HG02981 (cell line): ENCODE data around the gene PTDSS2.

Experiments used
- ATAC-seq: cut with Tn5 transposase; IDR thresholded peaks from one replicate; pipeline ENCODE4 v1.9.1; 2021; ENCODE audit warnings: mild to moderate bottlenecking, moderate library complexity; ENCODE audit not compliant: unreplicated experiment

Gene PTDSS2

GRCh38 chr11:488579-488978 is 38.5 kb downstream of the PTDSS2 start:
- ATAC-seq, result no peak

GRCh38 chr11:488992-489391 is 38.9 kb downstream of the PTDSS2 start:
- no peak for ATAC-seq

GRCh38 chr11:489610-490185 is 39.6 kb downstream of the PTDSS2 start:
- ATAC-seq, result no peak

DNA sequence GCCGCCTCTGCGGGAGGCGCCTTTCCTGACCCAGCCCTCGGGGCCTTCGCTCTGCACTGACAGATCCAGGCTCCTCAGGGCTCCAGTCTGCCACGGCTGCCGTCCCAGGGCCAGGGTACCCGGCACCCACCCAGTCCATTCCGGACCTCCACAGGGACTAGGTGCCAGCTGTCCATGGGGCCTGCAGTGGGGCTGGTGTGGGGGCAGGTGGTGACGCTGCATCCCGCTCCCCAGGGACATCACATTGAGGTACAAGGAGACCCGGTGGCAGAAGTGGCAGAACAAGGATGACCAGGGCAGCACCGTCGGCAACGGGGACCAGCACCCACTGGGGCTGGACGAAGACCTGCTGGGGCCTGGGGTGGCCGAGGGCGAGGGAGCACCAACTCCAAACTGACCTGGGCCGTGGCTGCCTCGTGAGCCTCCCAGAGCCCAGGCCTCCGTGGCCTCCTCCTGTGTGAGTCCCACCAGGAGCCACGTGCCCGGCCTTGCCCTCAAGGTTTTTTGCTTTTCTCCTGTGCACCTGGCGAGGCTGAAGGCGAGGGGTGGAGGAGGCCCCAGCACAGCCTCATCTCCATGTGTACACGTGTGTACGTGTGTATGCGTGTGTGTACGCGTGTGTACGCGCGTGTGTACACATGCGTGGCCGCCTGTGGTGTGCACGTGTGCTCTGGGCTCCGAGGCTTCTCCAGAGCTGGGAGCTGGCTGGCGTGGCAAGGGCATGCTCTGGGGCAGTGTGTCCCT is 40.3 kb downstream of the PTDSS2 start:
- no peak for ATAC-seq

DNA sequence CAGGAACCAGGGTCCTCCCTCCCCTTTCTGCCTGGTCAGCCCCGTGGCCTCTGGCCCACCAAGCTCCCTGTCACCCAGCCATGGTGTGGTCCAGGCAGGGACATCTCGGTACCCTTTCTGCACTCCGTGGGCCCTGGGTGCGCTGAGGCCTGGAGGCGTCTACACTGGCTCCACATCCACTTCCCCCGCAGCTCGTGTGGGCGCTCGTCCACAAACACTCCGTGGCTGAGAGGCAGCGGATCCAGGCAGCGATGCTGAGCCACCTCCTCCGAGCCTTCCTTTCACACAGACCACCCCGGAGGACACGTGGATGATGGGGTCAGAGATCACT is 40.8 kb downstream of the PTDSS2 start:
- ATAC-seq, result no peak

DNA sequence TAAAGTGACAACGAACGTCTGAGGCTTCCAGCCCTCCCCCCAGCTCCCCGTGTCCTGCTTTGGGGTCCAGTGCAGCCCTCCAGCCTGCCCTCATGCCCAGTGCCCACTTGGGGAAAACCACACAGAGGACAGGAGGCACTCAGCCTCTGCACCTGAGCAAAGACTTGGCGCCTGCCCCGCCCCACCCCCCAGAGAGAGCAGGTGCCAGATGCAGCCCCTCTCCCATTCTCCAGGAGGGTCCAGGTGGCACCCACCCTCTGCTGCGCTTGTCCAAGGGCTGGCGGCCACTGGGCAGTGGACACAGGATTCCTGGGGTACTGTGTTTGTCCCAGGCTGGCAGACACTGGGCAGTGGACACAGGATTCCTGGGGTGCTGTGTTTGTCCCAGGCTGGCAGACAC is 41.3 kb downstream of the PTDSS2 start:
- ATAC-seq, result no peak

DNA sequence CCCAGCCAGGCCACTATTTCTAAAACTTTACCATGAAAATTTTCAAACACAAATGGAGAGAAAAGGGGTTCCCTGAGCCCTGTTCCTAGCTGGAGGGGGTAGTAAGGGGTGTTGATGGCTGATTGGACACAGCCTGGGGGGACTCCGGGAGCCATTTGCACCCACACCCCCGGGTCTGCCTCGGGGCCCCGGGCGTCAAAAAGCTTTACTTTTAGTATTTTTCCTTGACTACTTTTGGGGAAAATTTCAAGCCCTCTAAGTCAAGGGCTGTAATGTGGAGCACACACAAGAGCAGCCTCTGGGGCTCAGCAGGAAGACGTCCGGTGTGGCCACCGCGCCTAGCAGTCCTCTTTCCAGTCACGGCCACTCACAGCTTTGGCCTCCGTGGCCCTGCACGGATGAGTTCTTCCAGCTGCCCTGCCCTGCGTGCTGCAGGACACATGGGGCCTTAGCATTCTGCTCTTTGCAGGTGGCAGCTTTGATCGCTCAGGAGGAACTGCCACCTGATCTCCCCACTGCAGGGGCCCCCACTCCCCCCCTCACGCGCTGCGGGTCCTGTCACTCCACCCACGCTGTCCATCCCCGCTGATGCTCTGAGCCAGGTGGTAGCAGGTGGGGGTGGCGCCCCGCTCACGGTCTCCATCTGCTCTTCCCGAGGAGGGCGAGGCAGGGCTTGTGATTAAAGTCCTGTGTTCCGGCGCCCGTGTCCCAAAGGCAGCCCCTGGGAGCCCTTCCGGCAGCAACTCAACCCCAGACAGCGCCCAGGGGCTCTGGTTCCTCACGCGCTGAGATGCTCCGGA is 42.5 kb downstream of the PTDSS2 start:
- ATAC-seq, result no peak

DNA sequence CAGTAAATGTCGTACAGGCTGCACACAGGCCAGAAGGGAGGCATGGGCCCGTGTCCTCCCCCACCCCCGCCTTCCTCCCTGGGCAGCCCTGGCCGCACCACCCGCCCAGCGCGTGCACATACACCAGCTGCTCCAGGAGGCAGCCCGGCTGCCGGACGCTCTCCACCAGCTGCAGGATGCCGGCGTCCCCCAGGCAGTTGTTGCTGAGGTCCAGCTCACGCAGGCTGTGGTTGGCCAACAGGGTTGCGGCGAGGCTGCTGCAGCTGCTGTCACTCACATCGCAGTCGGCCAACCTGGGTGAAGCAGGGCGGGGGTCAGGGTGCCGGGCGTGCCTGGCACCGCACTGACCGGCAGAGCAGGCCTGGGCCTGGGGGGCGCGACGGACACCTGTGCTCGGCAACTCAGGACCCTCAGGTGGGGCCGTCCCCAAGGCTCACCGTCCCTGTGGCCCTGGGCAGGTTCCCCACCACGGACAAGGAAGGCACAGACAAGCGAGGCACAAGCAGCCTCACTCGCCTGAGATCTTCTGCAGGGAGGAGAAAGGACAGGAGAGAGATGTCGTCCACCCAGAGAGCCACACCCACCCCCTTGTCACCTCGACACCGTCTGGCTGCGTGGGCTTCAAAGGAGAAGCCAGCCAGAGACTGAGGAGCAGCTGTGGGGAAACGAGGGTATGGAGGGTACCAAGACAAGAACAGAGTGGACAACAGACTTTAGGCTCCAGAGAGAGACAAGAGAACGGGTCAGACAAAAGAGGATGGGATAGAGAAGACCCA is 44.9 kb downstream of the PTDSS2 start:
- no peak for ATAC-seq

GRCh38 chr11:495537-495931 is 45.5 kb downstream of the PTDSS2 start:
- no peak for ATAC-seq

- ATAC-seq, result no peak
Measured at GRCh38 chr11:496834-497564, 46.9 kb downstream of the PTDSS2 start.

- no peak for ATAC-seq
Measured at GRCh38 chr11:497565-498296, 47.7 kb downstream of the PTDSS2 start.

DNA sequence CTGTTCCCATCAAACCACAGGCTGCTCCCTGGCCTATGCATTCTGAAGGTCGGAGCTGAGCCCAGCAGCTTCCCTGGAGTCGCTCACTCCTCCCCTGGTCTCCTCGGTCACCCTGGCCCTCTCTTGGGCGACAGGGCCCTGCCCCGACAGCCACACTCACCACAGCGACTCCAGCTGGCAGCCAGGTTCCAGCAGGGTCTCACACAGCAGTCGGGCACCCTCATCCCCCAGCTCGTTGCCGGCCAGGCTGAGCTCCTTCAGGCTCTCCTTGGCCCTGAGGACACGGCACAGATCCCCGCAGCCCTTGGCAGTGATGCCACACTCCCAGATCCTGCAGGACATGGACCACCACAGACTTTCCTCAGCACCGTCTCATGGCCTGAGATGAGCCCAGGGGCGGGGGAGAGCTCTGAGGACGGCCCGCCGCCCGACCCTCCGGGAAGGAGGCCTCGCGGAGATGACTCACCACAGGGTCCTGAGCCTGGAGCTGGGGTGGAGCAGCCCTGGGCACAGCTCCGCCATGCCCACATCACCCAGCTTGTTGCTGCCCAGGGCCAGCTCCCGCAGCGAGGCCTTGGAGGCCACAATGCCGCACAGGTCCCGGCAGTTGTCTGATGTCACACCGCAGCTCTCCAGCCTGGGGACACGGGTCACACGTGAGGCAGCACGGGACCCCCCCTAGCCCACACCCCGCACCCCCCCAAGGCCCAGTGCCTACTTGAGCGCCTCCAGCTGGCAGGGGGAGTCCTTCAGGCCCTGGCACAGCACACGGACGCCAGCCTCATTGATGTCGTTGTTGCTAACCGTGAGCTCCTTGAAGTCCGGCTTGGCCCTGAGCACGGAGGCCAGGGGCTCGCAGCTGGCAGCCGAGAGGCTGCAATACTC is 48.5 kb downstream of the PTDSS2 start:
- ATAC-seq, result no peak

- ATAC-seq, result no peak
Measured at GRCh38 chr11:499201-500076, 49.4 kb downstream of the PTDSS2 start.

DNA sequence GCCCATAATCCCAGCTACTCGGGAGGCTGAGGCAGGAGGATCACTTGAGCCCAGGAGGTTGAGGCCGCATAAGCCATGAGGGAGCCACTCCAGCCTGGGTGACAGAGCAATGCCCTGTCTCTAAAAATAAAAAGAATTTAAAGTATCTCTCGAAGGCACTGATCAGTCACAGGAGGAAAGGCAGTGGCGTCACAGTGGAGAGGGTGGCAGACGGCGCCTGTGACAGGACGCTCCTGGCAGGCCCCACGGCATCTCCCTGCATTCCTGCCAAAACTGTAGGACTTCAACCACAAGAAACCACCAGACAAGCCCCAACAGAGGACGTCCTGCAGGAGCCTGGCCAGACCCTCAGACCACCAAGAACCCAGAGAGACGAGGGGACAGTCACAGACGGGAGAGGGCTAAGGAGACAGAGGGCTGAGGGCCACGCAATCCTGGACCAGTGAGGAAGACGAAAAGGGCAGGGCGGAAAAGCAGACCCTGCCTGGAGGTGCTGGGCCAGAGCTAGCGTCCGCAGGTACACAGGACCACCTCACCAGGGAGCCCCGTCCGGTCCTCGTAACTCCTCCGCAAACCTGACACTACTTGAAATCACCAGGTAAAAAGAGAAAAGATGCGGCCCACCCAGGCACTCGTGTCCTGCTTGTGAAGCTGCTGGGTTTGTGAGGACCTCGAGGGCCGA is 51.1 kb downstream of the PTDSS2 start:
- ATAC-seq, result no peak

DNA sequence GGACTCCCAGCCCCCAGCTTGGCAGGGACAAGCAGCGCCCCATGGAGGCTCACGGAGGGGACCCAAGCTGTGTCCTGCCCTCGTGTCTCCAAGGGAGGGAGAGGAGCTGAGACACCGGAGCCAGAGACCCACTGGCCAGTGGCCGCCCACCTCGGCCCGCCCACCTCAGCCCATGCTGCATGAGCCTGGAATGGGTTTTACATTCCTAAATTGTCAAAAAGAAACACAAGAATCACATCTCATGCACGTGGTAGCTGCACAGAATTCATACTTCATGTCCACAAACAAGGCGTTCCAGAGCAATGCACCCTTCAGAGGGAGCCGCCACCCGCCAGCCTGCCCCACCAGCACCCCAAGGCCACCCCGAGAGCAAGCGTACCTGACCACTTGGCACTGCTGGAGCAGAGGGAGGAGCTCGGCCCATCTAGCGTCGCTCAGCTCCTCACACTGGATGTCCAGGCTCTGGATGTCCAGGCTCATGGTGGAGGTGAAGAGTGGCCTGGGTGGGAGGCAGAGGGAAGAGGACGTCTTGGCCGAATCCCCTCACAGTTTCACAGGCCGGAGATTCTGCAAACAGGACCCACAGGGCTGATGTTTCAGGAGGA is 51.7 kb downstream of the PTDSS2 start:
- no peak for ATAC-seq

DNA sequence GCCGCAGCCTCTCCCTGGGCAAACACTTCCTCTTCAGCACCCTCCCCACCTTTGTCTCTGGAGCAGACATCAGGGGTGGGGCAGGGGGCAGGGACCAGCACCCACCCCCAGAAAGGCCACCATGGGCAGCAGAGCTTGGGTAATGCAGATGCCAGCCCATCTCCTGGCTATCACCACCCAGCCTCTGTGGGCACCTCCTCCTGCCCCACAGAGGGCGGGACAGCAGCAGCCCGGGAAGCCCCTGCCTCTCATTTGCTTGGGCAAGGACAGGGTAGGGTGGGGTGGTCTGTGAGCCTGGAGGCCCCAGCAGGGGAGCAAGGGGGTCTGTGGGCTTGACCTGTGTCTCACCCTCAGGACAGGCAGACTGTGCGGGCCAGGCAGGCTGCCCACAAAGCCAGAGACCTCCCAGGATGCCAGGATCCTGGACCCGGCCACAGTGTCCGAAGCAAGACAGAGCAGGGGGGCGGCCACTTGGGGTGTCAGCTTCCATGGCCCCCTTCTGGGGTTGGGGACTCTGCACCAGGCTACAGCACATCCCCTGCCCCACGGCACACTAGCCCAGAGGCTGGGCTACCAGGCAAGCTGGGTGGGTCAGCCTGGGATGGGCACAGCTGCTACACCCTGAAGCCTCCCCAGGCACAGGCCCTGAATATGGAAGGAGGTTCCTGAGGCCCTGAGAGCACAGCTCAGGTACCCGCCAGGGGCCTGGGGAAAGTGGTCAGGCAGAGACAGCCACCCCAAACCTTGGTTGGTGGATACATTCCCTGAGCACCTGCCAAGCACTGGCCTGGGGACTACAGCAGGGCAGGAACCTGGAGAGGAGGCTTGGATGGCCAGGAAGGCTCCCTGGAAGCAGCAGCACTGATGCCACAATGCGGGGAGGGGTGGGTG is 52.5 kb downstream of the PTDSS2 start:
- no peak for ATAC-seq
